ENCODE data around the gene GLUD1.
"Not testable (repeated sequence)": the region's sequence is repeated elsewhere in the genome, so short reads cannot be mapped to it uniquely, and the experiment has no call there.

GLUD1 gene

GRCh38 chr10:87089746-87090145 is 4.9 kb downstream of the GLUD1 start:
- no peak for DNase-seq

- no peak for DNase-seq
Observed at GRCh38 chr10:87085537-87085936, 9.1 kb downstream of the GLUD1 start.

GRCh38 chr10:87084291-87084782 is 10.3 kb downstream of the GLUD1 start:
- not testable (repeated sequence) for DNase-seq

- DNase-seq = peak; percentile 20
Observed at GRCh38 chr10:87083576-87084290, 10.9 kb downstream of the GLUD1 start.

GRCh38 chr10:87082219-87082618 is 12.4 kb downstream of the GLUD1 start:
- not testable (repeated sequence) for DNase-seq

GRCh38 chr10:87081574-87081973 is 13.1 kb downstream of the GLUD1 start:
- not testable (repeated sequence) for DNase-seq

- DNase-seq = not testable (repeated sequence)
Observed at GRCh38 chr10:87080621-87081020, 14.0 kb downstream of the GLUD1 start.

GRCh38 chr10:87079106-87079836 is 15.4 kb downstream of the GLUD1 start:
- no peak for DNase-seq

- not testable (repeated sequence) for DNase-seq
Observed at GRCh38 chr10:87076421-87076820, 18.2 kb downstream of the GLUD1 start.

- DNase-seq = no peak
Observed at GRCh38 chr10:87072449-87072848, 22.2 kb downstream of the GLUD1 start.

- no peak for DNase-seq
Observed at GRCh38 chr10:87068281-87068680, 26.4 kb downstream of the GLUD1 start.

- DNase-seq = no peak
Observed at GRCh38 chr10:87066865-87067264, 27.8 kb downstream of the GLUD1 start.

GRCh38 chr10:87066178-87066577 is 28.5 kb downstream of the GLUD1 start:
- DNase-seq = no peak

- DNase-seq = no peak
Observed at GRCh38 chr10:87064651-87065050, 30.0 kb downstream of the GLUD1 start.

- no peak for DNase-seq
Observed at GRCh38 chr10:87060280-87060928, 34.2 kb downstream of the GLUD1 start.

GRCh38 chr10:87059401-87059800 is 35.2 kb downstream of the GLUD1 start:
- DNase-seq = no peak

GRCh38 chr10:87058171-87058570 is 36.5 kb downstream of the GLUD1 start:
- no peak for DNase-seq

- peak; percentile 18 for DNase-seq
Observed at GRCh38 chr10:87054373-87055295, 40.0 kb downstream of the GLUD1 start.

GRCh38 chr10:87053577-87054181 is 41.0 kb downstream of the GLUD1 start:
- DNase-seq = no peak

GRCh38 chr10:87053111-87053510 is 41.5 kb downstream of the GLUD1 start:
- no peak for DNase-seq

- no peak for DNase-seq
Observed at GRCh38 chr10:87045434-87045938, 49.2 kb downstream of the GLUD1 start.

- DNase-seq = not testable (repeated sequence)
Observed at GRCh38 chr10:87043579-87043978, 51.1 kb downstream of the GLUD1 start.

Data from stimulated activated CD4-positive, alpha-beta T cell treated with anti-CD3 and anti-CD28 coated beads, Interleukin-15, amount 100 ng/mL, for 24 hours (primary cell).